GM23248 (cell line): ENCODE measurements around the gene KIF7. TPM values are rescaled to one million over a fixed set of nuclear protein-coding genes. Genes with fewer than 3 reads are reported as not detected.

ENCODE experiments used
- DNase-seq: peaks from one replicate; pipeline ENCODE4 v3.0.0-alpha.2; 2015
- H2AFZ ChIP-seq: fragments of 200-600 bp; sonication (generic); 2 replicates; pipeline ENCODE4 v1.6.1; 2016; ENCODE audit warnings: antibody characterized with exemption
- H3F3A ChIP-seq: fragments of 200-600 bp; sonication (generic); 2 replicates; pipeline ENCODE4 v1.6.1; 2016; ENCODE audit warnings: mild to moderate bottlenecking, antibody characterized with exemption, mixed run types; ENCODE audit not compliant: insufficient read depth
- H3K27ac ChIP-seq: fragments of 200-600 bp; sonication (generic); 2 replicates; pipeline ENCODE4 v1.5.1; 2016; ENCODE audit warnings: mild to moderate bottlenecking
- H3K27me3 ChIP-seq: fragments of 200-600 bp; sonication (generic); replicated peaks from 2 replicates; pipeline ENCODE4 v1.6.1; 2016; ENCODE audit warnings: mild to moderate bottlenecking; ENCODE audit not compliant: insufficient read depth
- H3K36me3 ChIP-seq: fragments of 200-600 bp; sonication (generic); 2 replicates; pipeline ENCODE4 v1.6.1; 2016; ENCODE audit warnings: low read depth, mild to moderate bottlenecking
- H3K4me1 ChIP-seq: fragments of 200-600 bp; sonication (generic); 2 replicates; pipeline ENCODE4 v1.6.1; 2016; ENCODE audit warnings: mild to moderate bottlenecking; ENCODE audit not compliant: insufficient read depth
- H3K4me2 ChIP-seq: fragments of 200-600 bp; sonication (generic); one replicate; pipeline ENCODE4 v1.6.1; 2016; ENCODE audit warnings: mild to moderate bottlenecking; ENCODE audit not compliant: unreplicated experiment
- H3K4me3 ChIP-seq: fragments of 200-600 bp; sonication (generic); 2 replicates; pipeline ENCODE4 v1.5.1; 2016; ENCODE audit warnings: mild to moderate bottlenecking
- H3K79me2 ChIP-seq: fragments of 200-600 bp; sonication (generic); 2 replicates; pipeline ENCODE4 v1.6.1; 2016; ENCODE audit warnings: mild to moderate bottlenecking; ENCODE audit not compliant: insufficient read depth
- H3K9ac ChIP-seq: fragments of 200-600 bp; sonication (generic); 2 replicates; pipeline ENCODE4 v1.6.1; 2016; ENCODE audit warnings: mild to moderate bottlenecking
- H3K9me2 ChIP-seq: fragments of 200-600 bp; sonication (generic); 2 replicates; pipeline ENCODE4 v1.6.1; 2016; ENCODE audit warnings: mixed run types, mild to moderate bottlenecking, moderate library complexity; ENCODE audit not compliant: insufficient read depth
- H3K9me3 ChIP-seq: fragments of 200-600 bp; sonication (generic); one replicate; pipeline ENCODE4 v1.6.1; 2017; ENCODE audit warnings: low read depth
- H4K20me1 ChIP-seq: fragments of 200-600 bp; sonication (generic); 2 replicates; pipeline ENCODE4 v1.6.0; 2016; ENCODE audit not compliant: insufficient read depth
- EZH2 ChIP-seq: fragments of 200-600 bp; sonication (generic); IDR thresholded peaks from 2 replicates; pipeline ENCODE4 v1.6.1; 2018; ENCODE audit warnings: antibody characterized with exemption, mild to moderate bottlenecking; ENCODE audit not compliant: insufficient read depth, poor library complexity, severe bottlenecking
- EZH2phosphoT487 ChIP-seq: fragments of 200-600 bp; sonication (generic); IDR thresholded peaks from 2 replicates; pipeline ENCODE4 v1.6.1; 2018; ENCODE audit warnings: antibody characterized with exemption, moderate library complexity, mild to moderate bottlenecking, low read depth; ENCODE audit not compliant: insufficient read depth
- WGBS, 2 experiments: methylation state at CpG; one replicate each; pipeline ENCODE4 v1.1.6; 2015 to 2017; ENCODE audit warnings: low lambda C conversion rate in 2 of 2, low coverage in 1 of 2; ENCODE audit errors: missing lambda C conversion rate in 2 of 2; 5-methylcytosine and 5-hydroxymethylcytosine counted together
- in situ Hi-C: fragments of 300-500 bp; cut with MboI; formaldehyde crosslinking; loops from 2 replicates; pipeline ENCODE4 v1.15.0; 2020
- polyA plus RNA-seq: library from polyadenylated mRNA; unstranded; fragments of >200 nt; fragmentation: Nextera tagmentation; extraction: Ambion mirVana; gene quantifications from 2 replicates; pipeline ENCODE4 v1.2.1, GENCODE V29; 2016
- total RNA-seq: library from RNA; depleted of rRNA; stranded (reverse); fragments of >200 nt; shearing (Covaris generic); gene quantifications from 2 replicates; pipeline ENCODE4 v1.2.3, GENCODE V29; 2014

The KIF7 gene
- total and polyA plus RNA-seq, 2 experiments from 2014 or later: 6.9 to 30.0 TPM

DNA sequence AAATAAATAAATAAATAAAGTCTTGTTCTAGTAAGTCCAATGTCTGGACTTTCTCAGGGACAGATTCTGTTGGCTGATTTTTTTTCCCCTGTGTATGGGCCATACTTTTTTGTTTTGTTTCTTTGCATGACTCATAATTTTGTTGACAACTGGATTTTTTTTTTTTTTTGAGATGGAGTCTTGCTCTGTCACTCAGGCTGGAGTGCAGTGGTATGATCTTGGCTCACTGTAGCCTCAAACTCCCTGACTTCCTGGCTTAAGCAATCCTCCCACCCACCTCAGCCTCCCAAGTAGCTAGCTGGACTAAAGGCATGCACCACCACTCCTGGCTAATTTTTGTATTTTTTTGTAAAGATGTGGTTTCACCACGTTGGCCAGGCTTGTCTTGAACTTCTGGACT, 41.1 kb downstream of the KIF7 start:
- peaks cover 3% of the 10 kb centered on the region for H3K9me3 ChIP-seq
- no peaks in the 10 kb centered on the region for H4K20me1 ChIP-seq
- H3K9me2 ChIP-seq: no peaks in the 10 kb centered on the region
- WGBS, 2 experiments: 100% methylated on average over 1 of the region's 1 CpG
- H2AFZ ChIP-seq: no peak overlapping the region
- H3K36me3 ChIP-seq: peaks cover 38% of the 10 kb centered on the region
- no peak overlapping the region for H3K4me2 ChIP-seq
- no peak for DNase-seq
- no peaks in the 10 kb centered on the region for H3K27me3 ChIP-seq
- H3K27ac ChIP-seq: no peak overlapping the region
- in situ Hi-C loops: no loop called here
- no peak overlapping the region for H3K4me3 ChIP-seq
- H3K79me2 ChIP-seq: no peaks in the 10 kb centered on the region
- 0 out of 2 replicates have a peak, but pooled peaks cover 4% of the 10 kb centered on the region for H3F3A ChIP-seq
- no peak for TF ChIP-seq EZH2phosphoT487
- TF ChIP-seq EZH2: no peak
- no peak overlapping the region for H3K9ac ChIP-seq
- H3K4me1 ChIP-seq: no peaks in the 10 kb centered on the region

DNA sequence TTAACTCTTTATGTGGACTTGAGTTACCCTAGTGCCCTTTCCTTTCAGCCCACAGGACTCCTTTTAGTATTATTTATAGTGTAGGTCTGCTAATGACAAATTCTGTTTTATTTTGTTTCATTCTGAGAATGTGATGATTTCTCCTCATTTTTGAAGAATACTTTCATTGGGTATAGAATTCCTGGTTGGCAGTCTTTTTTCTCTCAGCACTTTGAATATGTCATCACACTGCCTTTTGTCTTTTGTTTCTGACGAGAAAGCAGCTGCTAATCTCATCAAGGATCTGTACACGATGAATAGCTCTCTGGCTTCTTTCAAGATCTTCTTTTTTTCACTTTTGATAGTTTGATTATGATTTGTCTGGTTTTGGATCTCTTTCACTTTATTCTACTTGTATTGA, 42.2 kb downstream of the KIF7 start:
- Histone ChIP-seq H3K27me3 (no peaks in the 10 kb centered on the region), H2AFZ (no peak overlapping the region), H3F3A (0 out of 2 replicates have a peak, but pooled peaks cover 4% of the 10 kb centered on the region), H3K9me2 (no peaks in the 10 kb centered on the region), H3K36me3 (peaks cover 38% of the 10 kb centered on the region), H3K4me2 (no peak overlapping the region), H3K79me2 (no peaks in the 10 kb centered on the region), H3K9me3 (peaks cover 3% of the 10 kb centered on the region), H3K4me3 (no peak overlapping the region), H3K27ac (no peak overlapping the region), H3K4me1 (no peaks in the 10 kb centered on the region), H4K20me1 (no peaks in the 10 kb centered on the region), H3K9ac (no peak overlapping the region)
- WGBS, 2 experiments: 93 to 97% methylated on average over 2 of the region's 2 CpGs
- in situ Hi-C loops: no loop called here
- no peak for TF ChIP-seq EZH2phosphoT487
- TF ChIP-seq EZH2: no peak
- no peak for DNase-seq

- Histone ChIP-seq H3K9me2 (no peaks in the 10 kb centered on the region), H3K36me3 (peaks cover 46% of the 10 kb centered on the region), H2AFZ (no peak overlapping the region), H3K4me3 (no peak overlapping the region), H3K79me2 (no peaks in the 10 kb centered on the region), H3K9me3 (peaks cover 3% of the 10 kb centered on the region), H3F3A (0 out of 2 replicates have a peak, but pooled peaks cover 4% of the 10 kb centered on the region), H4K20me1 (no peaks in the 10 kb centered on the region), H3K27me3 (no peaks in the 10 kb centered on the region), H3K9ac (no peak overlapping the region), H3K4me2 (no peak overlapping the region), H3K4me1 (no peaks in the 10 kb centered on the region), H3K27ac (no peak overlapping the region)
- in situ Hi-C loops: no loop called here
- TF ChIP-seq EZH2phosphoT487: no peak
- TF ChIP-seq EZH2: no peak
- 99 to 100% methylated on average over 2 of the region's 2 CpGs for WGBS, 2 experiments
- no peak for DNase-seq
These were observed 44.0 kb downstream of the KIF7 start for GRCh38 chr15:89611317-89611716.

- H4K20me1 ChIP-seq: no peaks in the 10 kb centered on the region
- H3K9ac ChIP-seq: no peak overlapping the region
- peaks cover 6% of the 10 kb centered on the region; the same call in 1 of the 2 replicates for H3K36me3 ChIP-seq
- H3F3A ChIP-seq: no peaks in the 10 kb centered on the region; the same call in 1 of the 2 replicates
- no peak overlapping the region for H2AFZ ChIP-seq
- H3K27ac ChIP-seq: no peak overlapping the region
- 83 to 90% methylated on average over 4 of the region's 4 CpGs for WGBS, 2 experiments
- no peaks in the 10 kb centered on the region for H3K27me3 ChIP-seq
- in situ Hi-C loops: no loop called here
- peak overlapping the region; percentile 19 for H3K4me2 ChIP-seq
- H3K9me2 ChIP-seq: no peaks in the 10 kb centered on the region
- no peak overlapping the region for H3K4me3 ChIP-seq
- no peaks in the 10 kb centered on the region for H3K9me3 ChIP-seq
- peaks cover 20% of the 10 kb centered on the region for H3K4me1 ChIP-seq
- no peak for TF ChIP-seq EZH2phosphoT487
- TF ChIP-seq EZH2: no peak
- H3K79me2 ChIP-seq: no peaks in the 10 kb centered on the region
- DNase-seq: peak; percentile 71
These were observed 56.2 kb downstream of the KIF7 start for GRCh38 chr15:89599021-89599420.

- H3K27me3 ChIP-seq: no peaks in the 10 kb centered on the region
- H3F3A ChIP-seq: no peaks in the 10 kb centered on the region; the same call in 1 of the 2 replicates
- no peaks in the 10 kb centered on the region for H4K20me1 ChIP-seq
- peaks cover 14% of the 10 kb centered on the region for H3K4me1 ChIP-seq
- H3K9me2 ChIP-seq: no peaks in the 10 kb centered on the region
- H3K36me3 ChIP-seq: no peaks in the 10 kb centered on the region
- no peak overlapping the region for H3K4me2 ChIP-seq
- no peak overlapping the region for H3K9ac ChIP-seq
- H3K9me3 ChIP-seq: no peaks in the 10 kb centered on the region
- H2AFZ ChIP-seq: no peak overlapping the region
- in situ Hi-C loops: no loop called here
- H3K79me2 ChIP-seq: no peaks in the 10 kb centered on the region
- 96 to 97% methylated on average over 4 of the region's 4 CpGs for WGBS, 2 experiments
- H3K4me3 ChIP-seq: no peak overlapping the region
- no peak for DNase-seq
- TF ChIP-seq EZH2 (no peak), EZH2phosphoT487 (no peak)
- no peak overlapping the region for H3K27ac ChIP-seq
These were observed 62.2 kb downstream of the KIF7 start for GRCh38 chr15:89593018-89593417.
